ENCODE results near the gene C3. TPM values are rescaled to one million over a fixed set of nuclear protein-coding genes. Genes with fewer than 3 reads are reported as not detected.
A peak's percentile ranks its signal among the peaks of the same experiment; 100 is the strongest.
"Not testable (repeated sequence)": the region's sequence is repeated elsewhere in the genome, so short reads cannot be mapped to it uniquely, and the experiment has no call there.

The C3 gene
- total RNA-seq (2014; rRNA removed; shearing (Covaris generic)): not detected in 2 replicates
- 1.2 and 2.8 TPM in 2 replicates for polyA plus RNA-seq (2015; cell fraction: cytosol; rRNA removed)
- polyA plus RNA-seq (2015; cell fraction: nucleus; rRNA removed): 0.49 and 0.64 TPM in 2 replicates

- DNase-seq (ENCODE audit: low read depth, low spot score): no peak
- in situ Hi-C loops (cut with HindIII; ENCODE audit: low pct_unique_long_range_greater_than_20kb, low sequenced_read_pairs): no loop called here
Measured at GRCh38 chr19:6720369-6721137, at the start of gene C3. Gene C3, minus strand, starts transcription at chr19:6720650. Its CDS starts 61 bp downstream, at chr19:6720589.

- in situ Hi-C loops (cut with HindIII; ENCODE audit: low pct_unique_long_range_greater_than_20kb, low sequenced_read_pairs): no loop called here
- peak; percentile 52 for DNase-seq (ENCODE audit: low read depth, low spot score)
Measured at GRCh38 chr19:6769006-6769619, 48.7 kb upstream of the C3 start.

GRCh38 chr19:6768236-6768785, 47.9 kb upstream of the C3 start:
- no peak for DNase-seq (ENCODE audit: low read depth, low spot score)
- in situ Hi-C loops (cut with HindIII; ENCODE audit: low pct_unique_long_range_greater_than_20kb, low sequenced_read_pairs): no loop called here

GRCh38 chr19:6767357-6768235, 47.1 kb upstream of the C3 start, which contains the start of gene SH2D3A:
Gene SH2D3A, minus strand, starts transcription at chr19:6767435. Its CDS starts 3,687 bp downstream, at chr19:6763748.
- in situ Hi-C loops (cut with HindIII; ENCODE audit: low pct_unique_long_range_greater_than_20kb, low sequenced_read_pairs): no loop called here
- peak; percentile 79 for DNase-seq (ENCODE audit: low read depth, low spot score)

GRCh38 chr19:6767081-6767356, 46.6 kb upstream of the C3 start:
- in situ Hi-C loops (cut with HindIII; ENCODE audit: low pct_unique_long_range_greater_than_20kb, low sequenced_read_pairs): no loop called here
- DNase-seq (ENCODE audit: low read depth, low spot score): no peak

- no peak for DNase-seq (ENCODE audit: low read depth, low spot score)
- in situ Hi-C loops (cut with HindIII; ENCODE audit: low pct_unique_long_range_greater_than_20kb, low sequenced_read_pairs): no loop called here
Measured at GRCh38 chr19:6766357-6767080, 46.1 kb upstream of the C3 start.

GRCh38 chr19:6765738-6766356, 45.4 kb upstream of the C3 start:
- DNase-seq (ENCODE audit: low read depth, low spot score): no peak
- in situ Hi-C loops (cut with HindIII; ENCODE audit: low pct_unique_long_range_greater_than_20kb, low sequenced_read_pairs): no loop called here

- in situ Hi-C loops (cut with HindIII; ENCODE audit: low pct_unique_long_range_greater_than_20kb, low sequenced_read_pairs); DNase-seq (ENCODE audit: low read depth, low spot score): not testable (repeated sequence)
Measured at GRCh38 chr19:6762253-6762797, 41.9 kb upstream of the C3 start.

GRCh38 chr19:6761053-6761676, 40.7 kb upstream of the C3 start:
- in situ Hi-C loops (cut with HindIII; ENCODE audit: low pct_unique_long_range_greater_than_20kb, low sequenced_read_pairs): no loop called here
- peak; percentile 68 for DNase-seq (ENCODE audit: low read depth, low spot score)

GRCh38 chr19:6760606-6761005, 40.2 kb upstream of the C3 start:
- in situ Hi-C loops (cut with HindIII; ENCODE audit: low pct_unique_long_range_greater_than_20kb, low sequenced_read_pairs): no loop called here
- no peak for DNase-seq (ENCODE audit: low read depth, low spot score)

GRCh38 chr19:6754653-6755463, 34.4 kb upstream of the C3 start:
- in situ Hi-C loops (cut with HindIII; ENCODE audit: low pct_unique_long_range_greater_than_20kb, low sequenced_read_pairs): no loop called here
- DNase-seq (ENCODE audit: low read depth, low spot score): no peak

GRCh38 chr19:6754136-6754535, 33.7 kb upstream of the C3 start:
- no peak for DNase-seq (ENCODE audit: low read depth, low spot score)
- in situ Hi-C loops (cut with HindIII; ENCODE audit: low pct_unique_long_range_greater_than_20kb, low sequenced_read_pairs): no loop called here

GRCh38 chr19:6753178-6754031, 33.0 kb upstream of the C3 start:
- in situ Hi-C loops (cut with HindIII; ENCODE audit: low pct_unique_long_range_greater_than_20kb, low sequenced_read_pairs): no loop called here
- peak; percentile 85 for DNase-seq (ENCODE audit: low read depth, low spot score)

- in situ Hi-C loops (cut with HindIII; ENCODE audit: low pct_unique_long_range_greater_than_20kb, low sequenced_read_pairs): no loop called here
Measured at GRCh38 chr19:6752256-6753177, 32.1 kb upstream of the C3 start.

More at GRCh38 chr19:6752256-6753177, 32.1 kb upstream of the C3 start:
- no peak for DNase-seq (ENCODE audit: low read depth, low spot score)
